ENCODE results near the gene DNAI4.

- TF ChIP-seq TEAD4 (IDR thresholded peaks at IDR 0.05; ENCODE audit: borderline replicate concordance, insufficient read depth) (no peak), RXRA (IDR thresholded peaks at IDR 0.05; ENCODE audit: borderline replicate concordance, low read depth) (no peak), POLR2AphosphoS5 (IDR thresholded peaks at IDR 0.05; ENCODE audit: low read depth, low read length) (no peak), CTCF (IDR thresholded peaks at IDR 0.05) (no peak), RCOR1 (IDR thresholded peaks at IDR 0.05; ENCODE audit: low read length) (no peak), MAX (IDR thresholded peaks at IDR 0.05; ENCODE audit: low read depth) (0 out of 2 replicates have a peak, but pooled peaks have one; percentile 57), FOXM1 (IDR thresholded peaks at IDR 0.05; ENCODE audit: low read depth) (no peak), MXI1 (IDR thresholded peaks at IDR 0.05; ENCODE audit: low read depth, low read length) (no peak), MEF2A (IDR thresholded peaks at IDR 0.05; ENCODE audit: borderline replicate concordance, low read depth) (no peak), EP300 (IDR thresholded peaks at IDR 0.05; ENCODE audit: borderline replicate concordance in 1 of 2, low read depth in 1 of 2, low read length in 1 of 2) (no peak), EZH2phosphoT487 (IDR thresholded peaks at IDR 0.05; ENCODE audit: borderline replicate concordance, low read depth) (no peak), USF1 (IDR thresholded peaks at IDR 0.05; ENCODE audit: borderline replicate concordance, low read depth) (no peak), SMC3 (IDR thresholded peaks at IDR 0.05; ENCODE audit: low read depth, low read length) (no peak)
Observed at GRCh38 chr1:66929691-66929998, 5.0 kb upstream of the DNAI4 start.
